Measurements from ENCODE around the gene CSRNP3.
"Not testable (repeated sequence)": the region's sequence is repeated elsewhere in the genome, so short reads cannot be mapped to it uniquely, and the experiment has no call there.

The CSRNP3 gene

DNA sequence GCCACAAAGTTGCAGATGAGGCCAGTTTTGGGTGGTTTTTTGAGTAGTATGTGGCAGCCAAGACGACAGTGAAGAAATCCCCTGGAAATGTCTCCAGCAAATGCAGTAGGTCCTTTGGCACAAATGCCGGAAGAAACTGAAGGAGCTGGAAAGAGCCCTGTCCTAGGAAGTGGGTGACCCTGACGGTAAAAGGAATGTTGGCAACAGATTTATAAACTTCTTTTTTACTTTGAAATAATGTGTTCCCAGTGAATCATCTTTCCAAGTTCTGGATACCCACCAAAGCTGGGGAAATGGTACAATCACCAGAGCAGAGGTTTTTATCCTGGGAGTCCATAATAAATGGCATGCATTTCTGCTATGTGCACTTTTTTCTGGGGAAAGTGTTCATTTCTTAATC is 112.9 kb downstream of the CSRNP3 start:
- intact Hi-C loops (cut with DNase I): no loop called here
- DNase-seq: no peak

DNA sequence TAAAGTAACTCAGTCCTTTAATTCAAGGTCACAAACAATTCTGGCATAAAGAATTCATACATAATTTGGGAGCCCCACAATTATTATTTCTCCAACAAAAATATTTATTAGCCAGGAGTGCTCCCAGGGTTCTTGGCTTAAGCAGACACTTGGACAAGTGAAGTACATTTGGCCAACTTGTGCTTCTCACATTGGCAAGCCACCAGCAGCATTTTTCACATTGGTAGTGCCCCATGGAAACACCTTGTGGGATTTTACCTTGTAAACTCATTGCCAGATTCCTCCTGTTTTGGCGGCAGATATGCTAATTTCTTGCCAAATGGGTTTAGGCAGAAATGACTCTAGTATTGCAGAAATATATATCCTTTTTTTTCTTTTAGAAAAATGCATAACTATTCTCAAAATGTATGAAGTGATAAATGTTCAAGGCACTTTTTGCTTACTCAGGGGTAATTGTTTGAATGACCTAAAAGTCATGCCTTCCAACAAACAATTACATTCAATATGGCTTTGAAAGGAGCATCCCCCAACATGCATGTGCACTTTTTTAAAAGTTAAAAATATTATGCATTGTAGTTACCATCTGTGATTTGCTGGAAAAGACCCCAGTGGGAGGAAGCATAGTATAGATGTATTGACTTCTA is 113.5 kb downstream of the CSRNP3 start:
- peak in 1 of 10 donors; percentile 16 for DNase-seq
- intact Hi-C loops (cut with DNase I): no loop called here

DNA sequence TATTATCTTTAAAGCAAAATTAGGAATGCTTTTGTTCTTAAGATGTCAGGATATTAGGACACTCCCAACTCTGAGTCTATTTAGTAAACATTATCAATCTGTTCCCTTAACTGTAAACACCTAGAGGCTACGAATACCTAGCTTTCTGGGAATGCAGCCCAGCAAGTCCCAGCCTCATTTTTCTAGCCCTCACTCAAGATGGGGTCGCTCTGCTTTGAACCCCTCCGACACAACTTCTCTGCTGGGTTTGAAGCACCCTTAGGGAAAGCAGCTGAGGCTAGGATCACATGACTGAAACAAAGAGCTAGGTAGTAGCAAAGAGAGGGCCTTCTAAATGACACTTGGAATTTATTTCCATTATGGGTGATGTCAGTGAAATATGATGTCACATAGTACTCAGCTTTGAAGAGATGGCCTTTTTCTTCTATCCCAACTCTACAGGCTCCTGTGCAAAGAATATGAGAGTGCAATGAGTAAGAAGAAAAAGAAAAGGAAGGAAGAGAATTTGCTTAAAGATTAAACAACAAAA is 114.7 kb downstream of the CSRNP3 start:
- intact Hi-C loops (cut with DNase I): no loop called here
- DNase-seq: no peak

DNA sequence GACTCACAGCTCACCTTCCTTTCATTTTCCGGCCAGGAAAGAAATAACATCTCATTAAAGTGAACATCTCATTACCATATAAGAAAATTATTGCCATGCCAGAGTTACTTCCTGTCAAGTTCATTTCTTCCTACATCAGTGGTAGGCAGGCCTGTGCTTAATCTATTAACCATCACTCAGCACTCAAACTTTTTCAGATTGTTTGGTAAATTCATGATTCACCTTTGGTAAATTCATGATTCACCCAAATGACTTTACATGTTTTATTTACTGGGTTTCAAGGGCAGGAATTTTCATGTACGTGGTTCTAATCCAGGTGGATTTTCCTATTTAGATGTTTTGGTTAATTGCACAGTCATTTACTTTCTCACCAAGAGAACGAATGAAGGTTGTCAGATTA is 116.5 kb downstream of the CSRNP3 start:
- intact Hi-C loops (cut with DNase I): no loop called here
- no peak for DNase-seq

DNA sequence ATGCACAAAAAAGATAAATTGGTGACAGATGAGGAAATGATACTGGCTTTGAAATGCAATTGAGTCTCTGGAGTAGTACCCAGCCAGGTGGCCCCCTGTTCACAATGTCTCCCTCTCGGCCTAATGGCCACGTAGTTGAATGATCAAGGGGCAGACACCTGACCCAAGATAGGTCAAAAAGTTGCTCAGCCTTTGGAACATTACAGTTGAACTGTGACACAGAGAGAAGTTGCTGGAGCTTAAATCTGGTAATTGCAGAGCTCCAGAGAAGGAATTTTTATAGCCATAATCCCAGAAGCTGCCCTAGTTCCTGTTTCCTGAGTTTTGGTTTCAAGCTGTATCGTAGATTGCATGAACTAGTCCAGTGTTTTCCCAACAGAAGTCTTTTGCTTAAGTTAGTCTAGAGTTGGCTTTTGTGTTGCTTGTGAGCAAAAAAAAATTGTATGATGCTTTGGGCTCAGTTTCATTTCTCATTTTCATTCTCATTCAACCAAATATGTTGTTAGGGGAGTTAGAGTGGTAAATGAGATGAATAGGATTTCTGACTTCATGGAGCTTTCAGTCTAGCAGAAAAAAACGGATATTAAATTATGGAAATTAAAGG is 117.9 kb downstream of the CSRNP3 start:
- intact Hi-C loops (cut with DNase I): no loop called here
- no peak for DNase-seq

DNA sequence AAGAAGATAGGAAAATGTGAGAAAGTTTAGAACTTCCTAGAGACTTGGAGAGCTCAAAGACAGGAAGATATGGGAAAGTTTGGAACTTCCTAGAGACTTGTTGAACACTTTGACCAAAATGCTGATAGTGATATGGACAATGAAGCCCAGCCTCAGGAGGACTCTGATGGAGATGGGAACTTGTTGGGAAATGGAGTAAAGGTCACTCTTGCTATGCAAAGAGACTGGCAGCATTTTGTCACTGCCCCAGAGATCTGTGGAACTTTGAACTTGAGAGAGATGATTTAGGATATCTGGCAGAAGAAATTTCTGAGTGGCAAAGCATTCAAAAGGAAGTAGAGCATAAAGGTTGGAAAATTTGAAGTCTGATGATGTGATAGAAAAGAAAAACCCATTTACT is 121.5 kb downstream of the CSRNP3 start:
- DNase-seq; intact Hi-C loops (cut with DNase I): not testable (repeated sequence)

DNA sequence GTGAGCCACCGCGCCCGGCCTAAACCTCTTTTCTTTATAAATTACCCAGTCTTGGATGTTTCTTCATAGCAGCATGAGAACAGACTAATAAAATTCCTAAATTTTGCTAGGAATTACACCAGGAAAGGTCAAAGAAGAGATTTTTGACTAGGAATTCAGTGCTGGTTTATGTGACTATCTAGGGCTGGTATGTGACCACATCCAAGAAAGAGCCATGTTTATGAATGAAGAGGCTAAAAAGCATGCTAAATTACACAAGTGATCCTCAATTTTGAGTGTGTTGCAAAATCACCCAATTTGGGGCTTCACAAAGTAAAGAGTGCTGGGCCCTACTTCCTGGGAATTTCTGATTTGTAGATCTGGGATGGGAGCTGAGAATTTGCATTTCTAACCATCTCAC is 123.6 kb downstream of the CSRNP3 start:
- intact Hi-C loops (cut with DNase I): no loop called here
- peak in 1 of 10 donors; percentile 46 for DNase-seq

DNA sequence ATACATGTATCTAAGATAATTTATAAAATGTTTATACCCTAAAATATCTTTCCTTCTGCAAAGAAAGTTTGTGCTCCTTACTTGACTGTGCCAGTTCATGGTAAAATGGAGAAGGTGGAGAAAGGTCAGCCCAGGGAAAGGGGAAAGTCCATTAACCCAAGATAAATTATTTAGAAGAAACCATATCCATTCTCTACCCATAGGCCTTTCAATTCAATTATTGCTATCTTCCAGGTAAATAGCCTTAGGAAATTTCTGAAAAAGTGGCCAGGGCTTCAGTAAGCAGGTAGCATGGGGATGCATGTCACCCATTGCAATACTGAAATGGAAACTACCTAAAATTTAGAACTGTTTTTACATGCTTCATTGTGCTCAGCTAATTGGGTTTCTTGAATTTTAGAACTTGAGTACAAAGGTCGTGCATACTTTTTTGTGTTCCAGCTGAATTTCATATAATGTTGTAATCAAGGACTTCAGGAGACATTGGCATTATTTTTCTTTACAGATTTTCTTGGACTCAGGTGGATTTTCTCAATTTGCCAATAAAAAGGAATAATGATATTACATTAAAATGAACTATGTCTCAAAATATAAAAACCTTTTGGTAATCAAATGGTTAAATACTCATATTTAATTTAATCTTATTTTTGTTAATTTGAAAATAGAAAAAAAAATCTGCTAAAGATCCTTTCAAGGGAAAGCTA is 124.9 kb downstream of the CSRNP3 start:
- intact Hi-C loops (cut with DNase I): no loop called here
- DNase-seq: no peak

DNA sequence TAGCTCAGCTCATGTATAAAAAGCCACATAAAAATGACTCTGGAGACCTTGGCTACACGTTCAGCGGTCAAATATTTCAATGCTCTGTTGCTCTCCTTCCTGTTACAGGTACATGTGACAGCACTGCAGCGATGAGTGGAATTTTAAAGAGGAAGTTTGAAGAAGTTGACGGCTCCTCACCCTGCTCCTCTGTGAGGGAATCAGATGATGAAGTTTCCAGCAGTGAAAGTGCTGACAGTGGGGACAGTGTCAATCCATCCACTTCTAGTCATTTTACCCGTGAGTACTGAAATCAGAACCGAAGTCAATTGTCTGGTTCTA is 125.4 kb downstream of the CSRNP3 start:
- no peak for DNase-seq
- intact Hi-C loops (cut with DNase I): no loop called here

DNA sequence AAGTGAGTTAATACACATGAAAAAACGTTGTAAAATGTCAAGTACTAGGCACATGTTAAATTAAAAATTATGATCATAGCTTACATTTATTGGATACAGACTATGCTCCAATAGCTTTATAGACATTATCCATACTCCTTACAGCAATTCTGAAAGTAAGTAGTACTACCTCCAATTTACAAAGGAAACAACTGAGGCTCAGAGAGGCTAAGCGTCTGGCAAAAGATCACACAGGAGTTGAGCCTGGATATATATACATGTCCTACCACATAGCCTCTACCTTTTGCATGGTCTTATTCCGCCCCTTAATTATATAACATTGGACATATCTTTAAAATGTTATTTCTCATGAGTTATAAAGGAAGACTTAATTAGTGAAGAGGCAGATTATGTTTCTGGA is 127.3 kb downstream of the CSRNP3 start:
- DNase-seq: no peak
- intact Hi-C loops (cut with DNase I): no loop called here

DNA sequence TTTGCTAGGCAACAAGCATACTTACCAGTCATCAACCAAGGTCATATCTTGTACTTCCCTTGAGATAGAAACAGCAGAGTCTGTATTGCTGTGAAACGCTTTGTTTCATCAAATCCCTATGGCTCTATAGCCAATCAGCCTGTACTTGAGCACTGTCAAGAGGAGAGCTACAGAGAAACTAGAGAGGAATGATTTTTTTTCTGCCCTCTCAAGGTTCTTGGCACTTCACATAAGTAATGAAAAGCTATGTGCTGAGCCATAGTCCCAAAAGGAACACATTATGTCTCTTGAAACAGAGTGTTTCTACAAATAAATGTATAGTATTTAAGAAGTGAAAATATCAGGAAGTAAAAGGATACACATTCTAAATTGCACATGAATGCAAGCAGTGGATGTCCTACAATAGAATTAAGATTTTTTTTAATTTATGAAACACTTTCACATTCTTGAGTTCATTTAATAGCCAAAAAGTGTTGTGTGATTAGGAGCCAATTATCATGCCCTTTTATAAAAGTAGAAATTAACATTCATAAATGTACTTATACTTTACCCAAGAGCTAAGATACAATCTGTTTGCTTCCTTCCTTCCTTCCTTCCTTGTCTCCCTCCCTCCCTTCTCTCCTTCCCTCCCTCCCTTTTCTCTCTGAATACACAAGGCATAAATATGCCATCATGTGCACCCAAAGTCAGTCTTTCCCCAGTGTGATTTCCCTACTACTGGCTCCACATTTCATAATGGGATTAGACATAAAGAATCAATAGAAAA is 131.8 kb downstream of the CSRNP3 start:
- DNase-seq: no peak
- intact Hi-C loops (cut with DNase I): no loop called here

DNA sequence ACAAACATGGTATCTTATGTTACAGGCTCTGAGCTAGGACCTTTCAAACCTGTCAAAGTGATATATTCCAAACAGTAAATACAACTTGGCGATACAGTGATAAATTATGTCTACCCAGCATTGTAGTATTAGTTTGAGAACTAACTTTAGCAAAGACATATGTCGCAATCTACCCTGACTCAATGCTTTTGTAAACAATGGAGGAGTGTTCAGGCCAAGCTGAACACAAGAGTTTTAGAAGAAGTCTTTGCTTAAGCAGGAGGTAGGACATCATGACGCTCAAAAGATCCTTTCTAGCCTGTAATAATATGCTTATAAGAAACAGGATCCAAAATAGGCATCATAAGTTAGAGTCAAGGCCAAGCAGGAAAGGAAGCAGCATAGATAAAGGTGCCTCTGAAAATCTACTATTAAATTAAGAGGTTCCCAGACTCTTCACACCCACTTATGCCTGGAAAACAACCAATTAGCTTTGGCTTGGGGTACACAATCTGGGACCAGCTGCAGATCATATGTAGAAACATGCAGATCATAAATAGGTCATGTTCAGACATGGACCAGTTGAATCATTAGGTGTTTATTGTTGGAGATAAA is 132.5 kb downstream of the CSRNP3 start:
- no peak for DNase-seq
- intact Hi-C loops (cut with DNase I): no loop called here

DNA sequence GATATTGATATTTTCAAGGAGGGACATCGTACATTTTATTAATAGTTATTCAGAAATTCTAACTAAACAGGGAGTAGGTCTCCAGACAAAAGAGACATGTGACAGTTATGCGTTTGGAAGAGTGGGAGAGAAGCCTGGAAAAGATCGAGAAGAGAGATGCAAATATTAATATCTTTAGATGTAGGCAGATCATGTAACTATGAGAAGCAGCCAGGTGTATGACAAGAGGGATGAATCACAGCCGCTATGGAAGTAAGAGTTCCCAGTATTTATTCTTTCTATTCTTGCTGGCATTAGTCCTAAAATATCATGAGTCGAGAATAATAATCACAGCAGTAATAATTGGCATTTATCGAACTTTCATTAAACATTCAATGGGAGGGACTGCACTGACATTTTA is 140.2 kb downstream of the CSRNP3 start:
- DNase-seq: no peak
- intact Hi-C loops (cut with DNase I): no loop called here

DNA sequence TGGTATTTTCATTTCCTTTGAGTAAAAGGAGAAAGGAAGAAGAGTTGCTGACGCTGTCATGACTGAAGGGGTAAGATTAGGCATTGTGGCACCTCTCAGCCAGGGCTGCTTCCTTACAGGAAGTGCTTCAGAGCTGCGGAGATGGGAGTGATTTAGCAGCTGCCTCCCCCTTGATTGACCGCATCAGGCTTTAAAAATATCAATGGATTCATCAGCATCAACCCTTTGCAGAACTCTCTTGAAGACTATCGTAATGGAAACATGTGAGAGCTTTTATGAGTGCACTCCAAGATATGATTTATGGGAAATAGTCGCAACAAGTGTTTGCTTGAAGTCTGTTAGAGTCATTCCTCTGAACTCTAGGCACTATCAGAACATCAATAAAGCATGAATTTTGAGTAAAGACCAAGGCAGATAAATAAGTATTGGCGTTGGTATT is 141.1 kb downstream of the CSRNP3 start:
- DNase-seq: no peak
- intact Hi-C loops (cut with DNase I): no loop called here

DNA sequence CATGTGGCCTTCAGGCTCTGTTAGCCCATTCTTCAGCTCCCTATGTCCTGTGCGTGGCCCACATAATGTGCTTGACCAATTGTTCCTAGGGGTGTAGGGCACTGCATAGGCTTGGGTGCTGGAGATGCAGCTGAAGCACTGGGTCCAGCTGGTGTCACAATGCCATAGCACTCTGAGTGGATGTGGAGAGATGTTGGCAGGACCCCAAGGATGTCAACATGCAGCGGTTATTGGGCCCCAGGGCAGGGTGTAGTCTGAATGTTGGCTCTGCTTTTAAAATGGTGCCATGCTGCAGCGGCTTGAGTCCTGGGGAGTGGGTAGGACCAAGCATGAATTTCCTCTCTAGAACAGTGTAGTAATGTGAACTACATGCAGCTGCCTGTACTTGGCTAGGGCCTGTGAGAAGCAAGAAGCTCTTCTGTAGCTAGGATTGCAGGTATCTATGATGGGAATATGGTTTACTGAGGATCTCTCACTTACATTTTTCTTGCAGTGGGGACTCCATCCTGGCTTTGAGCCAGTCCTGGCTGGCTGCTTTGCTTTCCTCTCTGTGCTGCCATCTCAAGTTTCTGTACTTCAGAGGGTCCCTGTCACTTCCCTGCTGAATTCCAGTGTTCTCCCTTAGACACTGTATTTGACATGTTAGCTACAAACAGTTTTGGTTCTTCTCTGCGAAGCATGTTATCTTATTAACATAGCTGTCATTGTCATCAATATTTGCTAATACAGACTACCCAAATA is 148.4 kb downstream of the CSRNP3 start:
- DNase-seq: no peak
- intact Hi-C loops (cut with DNase I): no loop called here

DNA sequence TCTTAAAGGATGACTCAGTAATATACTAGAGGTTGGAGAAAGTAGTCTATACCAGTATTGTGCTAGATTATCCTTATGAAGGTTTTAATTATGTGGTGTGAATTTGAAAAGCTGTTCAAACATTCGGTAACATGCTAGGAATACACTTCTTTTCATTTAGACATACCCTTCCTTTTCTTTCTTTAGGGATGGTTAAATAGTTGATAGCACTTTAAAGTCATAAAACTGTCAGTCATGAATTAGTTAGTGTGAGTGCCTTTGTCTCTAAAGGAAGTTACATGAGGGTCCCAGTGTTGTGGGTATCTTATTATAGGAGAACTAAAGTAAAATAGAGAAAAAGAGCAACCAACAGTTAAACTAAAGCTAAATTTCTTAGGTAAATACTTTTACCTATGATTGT is 149.3 kb downstream of the CSRNP3 start:
- intact Hi-C loops (cut with DNase I): no loop called here
- DNase-seq: no peak

DNA sequence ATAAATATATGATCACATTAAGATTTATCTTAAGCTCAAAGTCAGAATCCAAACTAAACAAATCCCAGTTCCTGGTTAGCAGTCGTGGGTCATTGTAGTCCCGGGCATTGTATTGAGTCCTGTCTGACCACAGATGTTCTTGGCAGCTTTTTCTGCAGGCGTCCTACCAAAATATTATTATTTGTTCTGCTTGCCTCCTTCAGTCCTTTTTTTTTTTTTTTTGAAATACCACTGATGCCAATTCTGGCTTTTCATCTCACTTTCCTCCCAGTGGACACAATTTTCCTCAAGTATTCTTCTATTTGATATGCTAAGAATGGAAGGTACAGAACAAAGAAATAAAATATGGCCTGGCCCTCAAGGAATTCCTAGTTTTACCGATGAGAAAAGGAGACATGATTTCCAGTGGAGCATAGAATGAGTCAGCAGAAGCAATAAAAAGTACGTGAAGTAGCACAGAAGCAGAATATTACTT is 151.6 kb downstream of the CSRNP3 start:
- no peak for DNase-seq
- intact Hi-C loops (cut with DNase I): no loop called here

DNA sequence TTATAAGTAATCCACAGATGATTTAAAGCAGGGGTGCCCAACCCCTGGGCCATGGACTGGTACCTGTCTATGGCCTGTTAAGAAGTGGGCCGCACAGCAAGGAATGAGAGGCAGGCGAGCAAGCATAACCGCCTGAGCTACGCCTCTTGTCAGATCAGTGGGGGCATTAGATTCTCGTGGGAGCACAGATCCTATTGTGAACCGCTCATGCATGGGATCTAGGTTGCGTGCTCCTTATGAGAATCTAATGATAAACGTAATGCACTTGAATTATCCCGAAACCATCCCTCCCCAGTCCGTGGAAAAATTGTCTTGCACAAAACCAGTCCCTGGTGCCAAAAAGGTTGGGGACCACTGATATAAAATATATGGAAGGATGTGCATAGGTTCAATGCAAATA is 153.7 kb downstream of the CSRNP3 start:
- intact Hi-C loops (cut with DNase I): no loop called here
- DNase-seq: peak in 1 of 10 donors; percentile 33

DNA sequence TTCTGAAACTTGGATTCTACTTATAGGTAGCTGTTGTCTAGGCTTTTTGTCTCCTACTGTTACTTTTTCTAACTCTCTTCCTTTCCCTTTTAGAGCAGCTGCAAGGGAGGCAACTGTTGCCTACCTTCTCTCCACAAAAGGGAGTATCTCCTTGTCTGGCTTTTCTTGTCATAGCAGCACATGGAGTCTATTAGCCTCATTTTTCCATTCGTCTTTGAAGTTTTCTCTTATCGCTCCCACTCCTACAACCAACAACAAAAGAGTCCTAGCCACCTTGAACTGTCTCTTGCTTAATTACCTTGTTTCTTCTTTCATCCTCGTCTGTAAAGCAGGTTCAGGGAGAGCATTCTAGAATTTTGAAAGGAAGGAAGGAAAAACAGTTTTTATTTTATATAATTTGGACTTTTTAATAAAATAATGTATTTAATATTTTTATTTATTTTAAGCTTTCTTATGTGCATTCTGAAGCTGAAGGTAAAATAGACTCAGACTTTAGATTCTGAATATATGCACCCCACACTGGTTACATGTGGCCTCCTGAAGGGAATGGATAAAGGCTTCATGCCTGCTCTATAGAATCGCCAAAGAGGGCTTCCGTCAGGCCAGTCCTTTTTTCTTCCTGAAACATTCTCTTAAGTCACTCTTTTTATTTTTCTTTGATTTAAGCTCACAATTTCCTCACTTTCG is 154.4 kb downstream of the CSRNP3 start:
- no peak for DNase-seq
- intact Hi-C loops (cut with DNase I): no loop called here

DNA sequence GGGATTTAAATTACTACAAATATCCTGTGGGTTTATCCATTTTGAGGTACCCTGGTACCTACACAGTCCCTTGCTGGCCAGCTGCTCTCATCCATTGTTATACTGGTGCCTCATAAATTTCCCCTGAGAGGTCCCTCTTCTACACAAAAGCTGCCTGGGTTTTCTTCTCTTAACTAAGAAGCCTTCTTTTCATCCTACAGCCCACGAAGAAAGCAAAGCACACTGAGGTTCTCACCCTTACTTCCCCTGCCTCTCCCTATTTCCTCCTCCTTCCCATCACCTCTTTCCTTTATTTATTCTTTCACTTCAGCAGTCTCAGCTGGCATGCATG is 154.9 kb downstream of the CSRNP3 start:
- intact Hi-C loops (cut with DNase I): no loop called here
- no peak for DNase-seq

Measured in posterior cingulate gyrus (tissue), 11 donors.